IMR-90 (cell line): Measurements from ENCODE around the gene GCN1.

Experiments
- BHLHE40 ChIP-seq: fragments of 150-350 bp; IDR thresholded peaks from 2 replicates; pipeline ENCODE4 v1.6.1; 2016; ENCODE audit warnings: mild to moderate bottlenecking, low read depth, low read length
- CHD1 ChIP-seq: IDR thresholded peaks from 2 replicates; pipeline ENCODE4 v1.6.1; 2012; ENCODE audit warnings: low read depth, low read length, improper control_type of control experiment
- CTCF ChIP-seq: conservative IDR thresholded peaks from 2 replicates; pipeline ENCODE4 v1.5.1; 2012; ENCODE audit warnings: mild to moderate bottlenecking, low read depth, low read length, improper control_type of control experiment
- ELK1 ChIP-seq: fragments of 150-350 bp; IDR thresholded peaks from 2 replicates; pipeline ENCODE4 v1.6.1; 2016; ENCODE audit warnings: low read depth, mild to moderate bottlenecking, low read length, moderate library complexity, borderline replicate concordance
- FOS ChIP-seq: fragments of 150-350 bp; IDR thresholded peaks from 2 replicates; pipeline ENCODE4 v1.6.1; 2016; ENCODE audit warnings: low read depth, low read length
- MAFK ChIP-seq: IDR thresholded peaks from 2 replicates; pipeline ENCODE4 v1.6.1; 2012; ENCODE audit warnings: low read depth, low read length, improper control_type of control experiment
- MAZ ChIP-seq: IDR thresholded peaks from 2 replicates; pipeline ENCODE4 v1.6.1; 2012; ENCODE audit warnings: low read depth, mild to moderate bottlenecking, low read length, improper control_type of control experiment, moderate library complexity, borderline replicate concordance
- MXI1 ChIP-seq: IDR thresholded peaks from 2 replicates; pipeline ENCODE4 v1.6.1; 2012; ENCODE audit warnings: low read depth, mild to moderate bottlenecking, low read length, moderate library complexity, borderline replicate concordance
- POLR2A ChIP-seq: IDR thresholded peaks from 2 replicates; pipeline ENCODE4 v1.6.1; 2012; ENCODE audit warnings: mild to moderate bottlenecking, low read depth, low read length
- RAD21 ChIP-seq: IDR thresholded peaks from 2 replicates; pipeline ENCODE4 v1.6.1; 2012; ENCODE audit warnings: low read length, improper control_type of control experiment
- RCOR1 ChIP-seq: IDR thresholded peaks from 2 replicates; pipeline ENCODE4 v1.6.1; 2012; ENCODE audit warnings: mild to moderate bottlenecking, low read length, improper control_type of control experiment; ENCODE audit not compliant: insufficient replicate concordance
- RFX5 ChIP-seq: IDR thresholded peaks from 2 replicates; pipeline ENCODE4 v1.8.0; 2012; ENCODE audit warnings: low read depth, mild to moderate bottlenecking, low read length, moderate library complexity
- SMC3 ChIP-seq: fragments of 150-350 bp; IDR thresholded peaks from 2 replicates; pipeline ENCODE4 v1.6.1; 2016; ENCODE audit warnings: low read depth, mild to moderate bottlenecking, antibody characterized with exemption, low read length, moderate library complexity
- USF2 ChIP-seq: fragments of 150-350 bp; IDR thresholded peaks from 2 replicates; pipeline ENCODE4 v1.6.1; 2017; ENCODE audit warnings: mild to moderate bottlenecking, antibody characterized with exemption, low read length, low read depth

- TF ChIP-seq BHLHE40 = no peak
- no peak for TF ChIP-seq POLR2A
- no peak for TF ChIP-seq ELK1
- TF ChIP-seq CTCF = no peak
- TF ChIP-seq FOS = no peak
- no peak for TF ChIP-seq SMC3
- TF ChIP-seq CHD1 = no peak
- TF ChIP-seq RFX5 = no peak
- no peak for TF ChIP-seq USF2
- no peak for TF ChIP-seq RAD21
- no peak for TF ChIP-seq MAFK
- no peak for TF ChIP-seq RCOR1
- no peak for TF ChIP-seq MAZ
- TF ChIP-seq MXI1 = no peak
These were observed 30.2 kb downstream of the GCN1 start for GRCh38 chr12:120164293-120164692.
